ENCODE results near the gene SPATA21.

The SPATA21 gene

DNA sequence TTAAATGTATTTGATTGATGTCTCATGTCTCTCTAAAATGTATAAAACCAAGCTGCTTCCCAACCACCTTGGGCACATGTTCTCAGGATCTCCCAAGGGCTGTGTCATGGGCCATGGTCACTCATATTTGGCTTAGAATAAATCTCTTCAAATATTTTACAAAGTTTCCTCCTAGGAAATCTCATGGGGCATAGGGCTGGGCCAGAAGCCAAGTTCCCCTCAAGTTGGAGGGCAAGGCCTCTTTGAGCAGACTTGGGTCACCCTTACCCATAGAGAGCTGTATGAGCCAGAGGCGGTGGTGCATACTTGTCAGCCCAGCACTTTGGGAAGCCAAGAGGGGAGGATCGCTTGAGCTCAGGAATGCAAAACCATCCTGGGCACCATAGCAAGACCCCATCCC, 82.6 kb downstream of the SPATA21 start:
- Histone ChIP-seq H3K9ac (ENCODE audit: low read depth, low read length) (no peak overlapping the region), H3K27me3 (ENCODE audit: insufficient read depth, low read length, poor library complexity) (no peaks in the 10 kb centered on the region), H3K79me2 (ENCODE audit: insufficient read depth, low read length) (peaks cover 35% of the 10 kb centered on the region), H3K27ac (ENCODE audit: low read length) (no peak overlapping the region), H2AFZ (ENCODE audit: low read depth, low read length) (no peak overlapping the region), H3K4me3 (ENCODE audit: low read depth in 1 of 2, low read length in 2 of 2) (no peak overlapping the region), H3K4me2 (ENCODE audit: insufficient read depth, low read length) (no peak overlapping the region), H3K9me3 (ENCODE audit: insufficient read depth, low read length, severe bottlenecking) (no peaks in the 10 kb centered on the region), H3K36me3 (ENCODE audit: insufficient read depth, low read length) (peaks cover 4% of the 10 kb centered on the region; the same call in 1 of the 2 replicates), H3K4me1 (ENCODE audit: insufficient read depth, low read length) (peaks cover 29% of the 10 kb centered on the region), H4K20me1 (ENCODE audit: insufficient read depth, low read length) (peaks cover 4% of the 10 kb centered on the region; the same call in 1 of the 2 replicates)
- TF ChIP-seq, protein P1, sequence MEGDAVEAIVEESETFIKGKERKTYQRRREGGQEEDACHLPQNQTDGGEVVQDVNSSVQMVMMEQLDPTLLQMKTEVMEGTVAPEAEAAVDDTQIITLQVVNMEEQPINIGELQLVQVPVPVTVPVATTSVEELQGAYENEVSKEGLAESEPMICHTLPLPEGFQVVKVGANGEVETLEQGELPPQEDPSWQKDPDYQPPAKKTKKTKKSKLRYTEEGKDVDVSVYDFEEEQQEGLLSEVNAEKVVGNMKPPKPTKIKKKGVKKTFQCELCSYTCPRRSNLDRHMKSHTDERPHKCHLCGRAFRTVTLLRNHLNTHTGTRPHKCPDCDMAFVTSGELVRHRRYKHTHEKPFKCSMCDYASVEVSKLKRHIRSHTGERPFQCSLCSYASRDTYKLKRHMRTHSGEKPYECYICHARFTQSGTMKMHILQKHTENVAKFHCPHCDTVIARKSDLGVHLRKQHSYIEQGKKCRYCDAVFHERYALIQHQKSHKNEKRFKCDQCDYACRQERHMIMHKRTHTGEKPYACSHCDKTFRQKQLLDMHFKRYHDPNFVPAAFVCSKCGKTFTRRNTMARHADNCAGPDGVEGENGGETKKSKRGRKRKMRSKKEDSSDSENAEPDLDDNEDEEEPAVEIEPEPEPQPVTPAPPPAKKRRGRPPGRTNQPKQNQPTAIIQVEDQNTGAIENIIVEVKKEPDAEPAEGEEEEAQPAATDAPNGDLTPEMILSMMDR (IDR thresholded peaks at IDR 0.05; ENCODE audit: borderline replicate concordance, extremely low read depth, low read length, poor library complexity, severe bottlenecking), result no peak
- no peak for TF ChIP-seq EZH2 (IDR thresholded peaks at IDR 0.05; ENCODE audit: borderline replicate concordance, low read depth, low read length, severe bottlenecking)
- DNase-seq (no peak), ATAC-seq (ENCODE audit: insufficient read depth, low read depth) (no peak)

DNA sequence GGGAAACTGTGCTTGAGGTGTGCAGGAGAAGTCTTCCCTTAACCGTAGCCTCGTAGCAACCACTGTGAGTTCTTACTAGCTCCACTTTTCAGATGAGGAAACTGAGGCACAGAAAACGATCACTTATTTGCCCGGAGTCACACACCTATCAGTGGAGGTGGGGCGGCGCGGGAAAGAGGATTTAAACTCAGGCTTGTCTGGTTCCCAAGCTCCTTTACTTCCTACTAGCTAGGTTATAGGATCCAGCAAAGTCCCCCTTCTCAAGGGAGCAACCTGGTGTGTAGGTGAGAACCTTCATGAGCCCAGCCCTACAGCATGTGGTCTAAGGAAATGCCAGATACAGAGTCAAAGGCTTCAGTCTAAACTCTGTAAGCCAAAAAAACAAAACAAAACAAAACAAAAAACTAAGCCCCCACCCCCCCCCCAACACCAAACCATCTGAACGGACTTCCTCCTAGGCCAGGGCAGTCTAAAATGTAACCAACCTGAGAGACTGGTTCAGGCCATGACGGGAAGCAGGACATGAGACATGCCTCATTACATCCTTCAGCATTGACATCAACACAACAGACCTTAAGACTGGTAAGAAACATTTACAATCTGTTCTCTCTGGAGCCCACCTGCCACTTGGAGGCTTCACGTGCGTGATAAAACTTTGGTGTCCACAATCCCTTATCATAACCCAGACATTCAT, 84.2 kb downstream of the SPATA21 start:
- peaks cover 4% of the 10 kb centered on the region; the same call in 1 of the 2 replicates for H4K20me1 ChIP-seq (ENCODE audit: insufficient read depth, low read length)
- peak overlapping the region; percentile 72 for H3K9ac ChIP-seq (ENCODE audit: low read depth, low read length)
- H3K4me1 ChIP-seq (ENCODE audit: insufficient read depth, low read length), result peaks cover 32% of the 10 kb centered on the region
- DNase-seq (no peak), ATAC-seq (ENCODE audit: insufficient read depth, low read depth) (0 out of 3 replicates have a peak, but pooled peaks have one; percentile 1)
- H2AFZ ChIP-seq (ENCODE audit: low read depth, low read length), result peak overlapping the region; percentile 89
- H3K79me2 ChIP-seq (ENCODE audit: insufficient read depth, low read length), result peaks cover 51% of the 10 kb centered on the region
- peak overlapping the region; percentile 73 for H3K4me2 ChIP-seq (ENCODE audit: insufficient read depth, low read length)
- H3K27ac ChIP-seq (ENCODE audit: low read length), result peak overlapping the region; percentile 91
- H3K27me3 ChIP-seq (ENCODE audit: insufficient read depth, low read length, poor library complexity), result no peaks in the 10 kb centered on the region
- no peaks in the 10 kb centered on the region for H3K9me3 ChIP-seq (ENCODE audit: insufficient read depth, low read length, severe bottlenecking)
- TF ChIP-seq, protein P1 (IDR thresholded peaks at IDR 0.05; ENCODE audit: borderline replicate concordance, extremely low read depth, low read length, poor library complexity, severe bottlenecking), result no peak
- no peak for TF ChIP-seq EZH2 (IDR thresholded peaks at IDR 0.05; ENCODE audit: borderline replicate concordance, low read depth, low read length, severe bottlenecking)
- H3K4me3 ChIP-seq (ENCODE audit: low read depth in 1 of 2, low read length in 2 of 2), result peak overlapping the region; percentile 98 to 99; a peak in 3 of 4 replicates
- peaks cover 4% of the 10 kb centered on the region; the same call in 1 of the 2 replicates for H3K36me3 ChIP-seq (ENCODE audit: insufficient read depth, low read length)

DNA sequence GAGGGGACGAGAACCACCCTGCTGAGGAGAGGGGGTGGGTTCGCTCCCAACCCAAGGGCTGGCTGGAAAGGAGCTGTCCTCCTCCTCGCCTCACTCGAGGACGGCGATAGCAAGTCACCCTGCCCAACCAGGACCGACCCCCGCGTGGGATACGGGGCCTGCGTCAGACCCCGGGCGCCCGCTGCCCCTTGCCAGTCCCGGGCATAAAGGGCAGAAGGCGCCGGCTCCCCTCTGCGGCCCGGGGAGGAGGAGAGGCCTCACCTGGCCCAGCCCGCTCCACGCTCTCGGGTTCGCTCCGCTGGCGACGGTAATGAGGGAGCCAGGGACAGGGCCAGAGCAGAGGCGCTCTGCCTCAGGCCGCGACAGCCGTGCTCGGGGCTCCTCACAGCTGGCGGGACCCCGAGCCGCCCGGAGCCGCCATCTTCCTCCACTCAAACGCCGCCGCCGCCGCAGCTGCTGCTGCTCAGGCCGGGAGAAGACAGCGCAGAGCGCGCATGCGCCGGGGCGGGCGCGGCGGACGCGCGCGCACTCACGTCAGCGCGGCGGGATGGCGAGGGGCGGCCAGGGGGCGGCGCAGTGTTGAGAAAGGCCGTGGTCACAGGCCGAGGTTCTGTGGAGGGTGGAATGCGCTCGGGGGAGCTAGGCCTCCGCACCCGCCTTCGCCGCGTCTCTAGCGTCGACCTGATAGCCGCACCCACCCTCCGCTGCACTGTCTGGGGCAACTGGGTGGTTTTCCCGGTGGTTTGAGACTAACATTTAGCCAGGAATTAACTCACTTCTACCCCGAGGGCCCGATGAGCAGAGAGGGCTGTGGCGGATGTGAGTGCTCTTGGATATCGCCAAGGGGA, 85.0 kb downstream of the SPATA21 start, which contains the start of gene FBXO42:
TSS of gene FBXO42 (minus strand) at position 487 of the 848 bp plus-strand sequence. CDS start 37,062 bp downstream, outside the sequence.
- H3K9me3 ChIP-seq (ENCODE audit: insufficient read depth, low read length, severe bottlenecking), result no peaks in the 10 kb centered on the region
- H3K4me3 ChIP-seq (ENCODE audit: low read depth in 1 of 2, low read length in 2 of 2), result peak within 1 kb of the TSS; percentile 98 to 99
- TF ChIP-seq, protein P1 (IDR thresholded peaks at IDR 0.05; ENCODE audit: borderline replicate concordance, extremely low read depth, low read length, poor library complexity, severe bottlenecking), result peak; percentile 66
- no peak for TF ChIP-seq EZH2 (IDR thresholded peaks at IDR 0.05; ENCODE audit: borderline replicate concordance, low read depth, low read length, severe bottlenecking)
- peaks cover 59% of the 10 kb centered on the region for H3K79me2 ChIP-seq (ENCODE audit: insufficient read depth, low read length)
- peaks cover 4% of the 10 kb centered on the region; the same call in 1 of the 2 replicates for H4K20me1 ChIP-seq (ENCODE audit: insufficient read depth, low read length)
- DNase-seq (peak; percentile 95), ATAC-seq (ENCODE audit: insufficient read depth, low read depth) (peak; percentile 93)
- H2AFZ ChIP-seq (ENCODE audit: low read depth, low read length), result peak within 1 kb of the TSS; percentile 97
- H3K36me3 ChIP-seq (ENCODE audit: insufficient read depth, low read length), result peaks cover 4% of the 10 kb centered on the region; the same call in 1 of the 2 replicates
- peaks cover 32% of the 10 kb centered on the region for H3K4me1 ChIP-seq (ENCODE audit: insufficient read depth, low read length)
- H3K27me3 ChIP-seq (ENCODE audit: insufficient read depth, low read length, poor library complexity), result no peaks in the 10 kb centered on the region
- peak within 1 kb of the TSS; percentile 73 for H3K4me2 ChIP-seq (ENCODE audit: insufficient read depth, low read length)
- peak within 1 kb of the TSS; percentile 72 for H3K9ac ChIP-seq (ENCODE audit: low read depth, low read length)
- H3K27ac ChIP-seq (ENCODE audit: low read length), result peak within 1 kb of the TSS; percentile 91

Measured in DND-41 (cell line).